NT2/D1 (cell line): ENCODE data around the gene GALNT18.

Source experiments
- SUZ12 ChIP-seq: IDR thresholded peaks from 2 replicates; pipeline ENCODE4 v1.6.1; 2011; ENCODE audit not compliant: insufficient read length, insufficient read depth; ENCODE audit errors: extremely low read depth
- ZNF274 ChIP-seq: IDR thresholded peaks from 2 replicates; pipeline ENCODE4 v1.6.1; 2011; ENCODE audit warnings: mild to moderate bottlenecking, low read depth, low read length

GRCh38 chr11:11580841-11581411, 40.9 kb downstream of the GALNT18 start:
- TF ChIP-seq ZNF274 (no peak), SUZ12 (no peak)
